GM12801 (cell line): Measurements from ENCODE around the gene DOK6.

Source experiments
- TF ChIP-seq, protein P1 (sequence below): IDR thresholded peaks from one replicate; pipeline ENCODE4 v1.5.1; 2011; ENCODE audit warnings: control low read depth; ENCODE audit not compliant: insufficient read length; ENCODE audit errors: extremely low read depth

Gene DOK6

DNA sequence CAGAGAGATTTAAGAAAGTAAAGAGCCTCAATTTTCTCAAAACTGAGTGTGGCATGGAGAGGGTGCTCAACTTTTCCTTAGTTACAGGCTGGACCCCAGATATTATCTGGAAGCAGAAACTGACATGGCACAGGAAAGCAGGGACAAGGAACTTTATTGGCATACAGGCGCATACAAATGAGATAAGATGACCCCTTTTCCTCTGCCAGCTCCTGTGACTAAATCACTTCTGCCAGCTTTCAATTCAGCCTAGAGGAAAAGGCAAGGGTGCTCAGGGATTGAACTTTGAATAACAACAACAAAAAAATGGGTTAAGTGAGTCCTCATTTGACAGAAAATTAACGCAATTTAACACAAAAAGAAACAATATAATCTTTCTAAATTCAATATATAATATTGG, 284.1 kb downstream of the DOK6 start:
- TF ChIP-seq, protein P1, sequence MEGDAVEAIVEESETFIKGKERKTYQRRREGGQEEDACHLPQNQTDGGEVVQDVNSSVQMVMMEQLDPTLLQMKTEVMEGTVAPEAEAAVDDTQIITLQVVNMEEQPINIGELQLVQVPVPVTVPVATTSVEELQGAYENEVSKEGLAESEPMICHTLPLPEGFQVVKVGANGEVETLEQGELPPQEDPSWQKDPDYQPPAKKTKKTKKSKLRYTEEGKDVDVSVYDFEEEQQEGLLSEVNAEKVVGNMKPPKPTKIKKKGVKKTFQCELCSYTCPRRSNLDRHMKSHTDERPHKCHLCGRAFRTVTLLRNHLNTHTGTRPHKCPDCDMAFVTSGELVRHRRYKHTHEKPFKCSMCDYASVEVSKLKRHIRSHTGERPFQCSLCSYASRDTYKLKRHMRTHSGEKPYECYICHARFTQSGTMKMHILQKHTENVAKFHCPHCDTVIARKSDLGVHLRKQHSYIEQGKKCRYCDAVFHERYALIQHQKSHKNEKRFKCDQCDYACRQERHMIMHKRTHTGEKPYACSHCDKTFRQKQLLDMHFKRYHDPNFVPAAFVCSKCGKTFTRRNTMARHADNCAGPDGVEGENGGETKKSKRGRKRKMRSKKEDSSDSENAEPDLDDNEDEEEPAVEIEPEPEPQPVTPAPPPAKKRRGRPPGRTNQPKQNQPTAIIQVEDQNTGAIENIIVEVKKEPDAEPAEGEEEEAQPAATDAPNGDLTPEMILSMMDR = no peak

GRCh38 chr18:69686861-69687260, 286.2 kb downstream of the DOK6 start:
- TF ChIP-seq, protein P1 = no peak

DNA sequence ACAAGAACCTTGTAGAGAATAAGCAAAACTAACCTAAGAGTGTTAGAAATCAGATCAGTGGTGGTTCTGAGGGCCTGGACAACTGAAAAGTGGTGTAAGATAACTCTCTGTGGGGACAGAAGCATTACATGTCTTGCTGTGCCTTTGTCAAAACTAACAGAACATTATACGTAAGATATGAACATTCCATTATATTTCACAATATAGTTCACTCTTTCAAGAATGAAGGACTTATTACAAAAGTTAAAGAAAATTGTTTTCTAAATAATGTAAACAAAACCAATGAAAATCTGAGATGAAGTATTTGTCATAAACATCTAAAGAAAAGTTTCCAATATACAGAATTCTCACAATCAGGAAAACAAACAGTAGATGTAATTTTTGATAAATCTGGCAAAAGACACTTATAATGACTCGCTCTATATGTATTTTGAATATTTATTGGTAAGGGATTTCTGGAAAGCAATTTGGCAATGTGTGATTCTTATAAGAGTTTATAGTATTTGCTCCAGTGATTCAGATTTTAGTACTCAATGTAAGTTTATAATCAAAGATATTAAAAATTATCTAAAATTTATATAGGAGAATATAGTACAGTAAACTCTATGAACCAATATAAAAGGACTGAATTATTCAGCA, 288.6 kb downstream of the DOK6 start:
- TF ChIP-seq, protein P1 = no peak

DNA sequence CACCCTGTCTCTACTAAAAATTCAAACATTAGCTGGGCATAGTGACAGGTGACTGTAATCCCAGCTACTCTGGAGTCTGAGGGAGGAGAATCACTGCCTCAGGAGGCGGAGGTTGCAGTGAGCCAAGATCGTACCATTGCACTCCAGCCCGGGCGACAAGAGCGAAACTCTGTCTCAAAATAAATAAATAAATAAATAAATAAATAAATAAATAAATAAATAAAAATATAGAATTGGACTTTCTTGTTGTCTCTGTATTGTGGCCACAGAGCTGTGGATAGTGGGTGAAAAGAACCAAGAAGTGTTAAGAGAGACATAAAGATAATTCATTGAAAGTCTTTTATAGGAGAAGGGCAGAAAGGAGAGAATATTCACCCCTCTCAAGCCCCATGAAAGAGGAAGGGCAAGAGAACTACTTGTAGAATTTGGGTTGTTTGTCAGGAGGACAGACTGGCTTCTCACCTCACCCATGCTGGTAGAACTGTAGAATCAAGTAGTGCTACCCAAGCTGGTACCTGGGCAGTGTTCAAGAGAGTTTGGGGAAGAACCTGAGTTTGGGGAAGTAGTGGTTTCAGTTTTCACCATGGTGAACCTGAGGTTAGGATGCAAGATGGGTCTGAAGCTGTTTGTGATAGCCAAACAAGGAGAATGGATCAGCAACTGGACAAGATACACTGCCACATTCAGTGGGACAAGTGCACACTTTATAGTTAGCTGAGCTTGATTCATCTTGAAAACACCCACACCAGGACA, 290.5 kb downstream of the DOK6 start:
- TF ChIP-seq, protein P1 = no peak

- TF ChIP-seq, protein P1 = no peak
These were observed 296.4 kb downstream of the DOK6 start for GRCh38 chr18:69697069-69697468.

GRCh38 chr18:69697689-69698088, 297.0 kb downstream of the DOK6 start:
- TF ChIP-seq, protein P1 = no peak

GRCh38 chr18:69701305-69701704, 300.6 kb downstream of the DOK6 start:
- TF ChIP-seq, protein P1 = no peak
